GM12878 (cell line): ENCODE measurements around the gene PCSK2. TPM values are rescaled to one million over a fixed set of nuclear protein-coding genes. Genes with fewer than 3 reads are reported as not detected.

ENCODE experiments used
- ATAC-seq: fragments of 200-7000 bp; cut with Tn5 transposase; 3 replicates; pipeline ENCODE4 v1.9.1; 2020; ENCODE audit warnings: mild to moderate bottlenecking, moderate library complexity
- BruUV-seq: library from RNA; stranded (reverse); fragments of 400-500 nt; replicated peaks from 2 replicates; lab custom pipeline; 2021; lab: Mats Ljungman, UMichigan
- CTCF ChIA-PET: fragments of 300-600 bp; sonication (Branson Sonifier 250); formaldehyde crosslinking; extraction: SDS; loops from one replicate; lab custom pipeline; 2021; ENCODE audit warnings: inconsistent platforms; lab: Yijun Ruan, JAX
- POLR2A ChIA-PET: fragments of 350-600 bp; formaldehyde crosslinking; extraction: SDS; loops from one replicate; lab custom pipeline; 2021; ENCODE audit warnings: inconsistent platforms; lab: Charles Lee
- RAD21 ChIA-PET: fragments of 300-600 bp; sonication (Branson Sonifier 250); formaldehyde crosslinking; loops from one replicate; lab custom pipeline; 2023; ENCODE audit warnings: antibody characterized with exemption; ENCODE audit not compliant: unreplicated experiment; lab: Charles Lee
- SMC1A ChIA-PET: fragments of 300-600 bp; sonication (Branson Sonifier 250); formaldehyde crosslinking; loops from one replicate; lab custom pipeline; 2023; ENCODE audit not compliant: unreplicated experiment, uncharacterized antibody; lab: Charles Lee
- DNase-seq: peaks from one replicate; pipeline ENCODE4 v3.0.0-alpha.2; 2011; ENCODE audit warnings: low read depth, low spot score
- FAIRE-seq: peaks from 3 replicates; lab custom pipeline; 2011; peaks lifted over from hg19 to GRCh38; lab: Jason Lieb, UNC
- H2AFZ ChIP-seq: 2 replicates; pipeline ENCODE4 v1.6.0; 2011; ENCODE audit warnings: low read depth, low read length, control low read depth; ENCODE audit not compliant: control insufficient read depth
- H3K27ac ChIP-seq: 2 replicates; pipeline ENCODE4 v1.5.1; 2011; ENCODE audit warnings: control low read depth; ENCODE audit not compliant: control insufficient read depth, insufficient read depth
- H3K27me3 ChIP-seq, 2 experiments: replicated peaks in 1 of 2; 2 replicates each; pipeline versions ENCODE4 v1.6.0 to v1.6.1; 2011; ENCODE audit warnings: low read length in 1 of 2; ENCODE audit not compliant: control insufficient read depth in 2 of 2, insufficient read depth in 2 of 2
- H3K36me3 ChIP-seq, 2 experiments: 2 replicates each; pipeline ENCODE4 v1.5.1; 2011; ENCODE audit warnings: low read length in 1 of 2; ENCODE audit not compliant: control insufficient read depth in 2 of 2, insufficient read depth in 2 of 2
- H3K4me1 ChIP-seq: 2 replicates; pipeline ENCODE4 v1.6.1; 2011; ENCODE audit warnings: mild to moderate bottlenecking, low read length, moderate library complexity, mixed read lengths; ENCODE audit not compliant: control insufficient read depth, insufficient read depth
- H3K4me2 ChIP-seq: 2 replicates; pipeline ENCODE4 v1.6.0; 2011; ENCODE audit warnings: control low read depth; ENCODE audit not compliant: control insufficient read depth, insufficient read depth
- H3K4me3 ChIP-seq: fragments of 200-600 bp; sonication (generic); 2 replicates; pipeline ENCODE4 v1.5.1; 2016
- H3K79me2 ChIP-seq: 2 replicates; pipeline ENCODE4 v1.6.0; 2011; ENCODE audit warnings: low read length; ENCODE audit not compliant: control insufficient read depth, insufficient read depth
- H3K9ac ChIP-seq: 2 replicates; pipeline ENCODE4 v1.8.0; 2011; ENCODE audit warnings: low read length, control low read depth, mixed read lengths; ENCODE audit not compliant: control insufficient read depth, insufficient read depth
- H3K9me3 ChIP-seq: replicated peaks from 3 replicates; pipeline ENCODE4 v1.5.1; 2011; ENCODE audit warnings: mild to moderate bottlenecking, low read length; ENCODE audit not compliant: control insufficient read depth, insufficient read depth
- H4K20me1 ChIP-seq: 2 replicates; pipeline ENCODE4 v1.6.0; 2011; ENCODE audit not compliant: control insufficient read depth, insufficient read depth
- BCL3 ChIP-seq: IDR thresholded peaks from 2 replicates; pipeline ENCODE4 v1.6.1; 2011; ENCODE audit warnings: borderline replicate concordance, low read depth, mild to moderate bottlenecking, moderate library complexity, low read length; ENCODE audit not compliant: insufficient read depth, poor library complexity, severe bottlenecking
- IRF4 ChIP-seq: IDR thresholded peaks from 2 replicates; pipeline ENCODE4 v1.6.1; 2011; ENCODE audit warnings: low read depth, low read length
- NKRF ChIP-seq: fragments of 450-650 bp; conservative IDR thresholded peaks from 2 replicates; pipeline ENCODE4 v1.6.1; 2017; ENCODE audit warnings: mild to moderate bottlenecking, moderate library complexity
- NR2C2 ChIP-seq: IDR thresholded peaks from 2 replicates; pipeline ENCODE4 v1.6.1; 2011; ENCODE audit warnings: borderline replicate concordance, low read depth; ENCODE audit not compliant: control insufficient read depth, insufficient read length
- RB1 ChIP-seq: fragments of 450-650 bp; formaldehyde crosslinking; IDR thresholded peaks from 2 replicates; pipeline ENCODE4 v1.6.1; 2017; ENCODE audit warnings: mild to moderate bottlenecking, borderline replicate concordance
- WGBS: methylation state at CpG from one replicate; pipeline ENCODE4 v1.1.6; 2016; ENCODE audit warnings: low lambda C conversion rate; ENCODE audit not compliant: insufficient replicate concordance, insufficient coverage; ENCODE audit errors: missing lambda C conversion rate; 5-methylcytosine and 5-hydroxymethylcytosine counted together
- in situ Hi-C: fragments of 300-500 bp; cut with MboI; formaldehyde crosslinking; loops from 9 replicates; pipeline ENCODE4 v1.14.3; 2018; ENCODE audit warnings: mixed read lengths
- intact Hi-C: fragments of 100-400 bp; cut with micrococcal nuclease; formaldehyde crosslinking; loops from one replicate; pipeline ENCODE4 v1.14.2; 2022; ENCODE audit not compliant: unreplicated experiment
- polyA plus RNA-seq, 11 experiments: library from polyadenylated mRNA; depleted of rRNA in 4 of 11; unstranded in 6 of 11; stranded (reverse) in 5 of 11; fragments of >200 nt; fragmentation: Nextera tagmentation in 4 of 11; fragmentation: Illumina TruSeq in 1 of 11; extraction: Ambion mirVana in 4 of 11; extraction: Trizol in 1 of 11; gene quantifications; 1 replicate in 1 of 11; 2 replicates in 10 of 11; pipeline versions ENCODE4 v1.2.1 to v1.2.3, GENCODE V29; 2011 to 2016; ENCODE audit warnings: inconsistent platforms in 2 of 11, missing spikeins in 2 of 11, low read depth in 1 of 11
- total RNA-seq, 4 experiments: library from RNA; depleted of rRNA in 3 of 4; stranded (reverse); fragments of >200 nt in 3 of 4; fragmentation: Illumina TruSeq in 1 of 4; extraction: Trizol in 1 of 4; gene quantifications; 2 replicates each; pipeline versions ENCODE4 v1.2.1 to v1.2.3, GENCODE V29; 2013 to 2021

The PCSK2 gene
- total and polyA plus RNA-seq, 10 of the 15 experiments (the other 5 are each of a cell fraction or from before 2014, with no cell fraction given): not detected

DNA sequence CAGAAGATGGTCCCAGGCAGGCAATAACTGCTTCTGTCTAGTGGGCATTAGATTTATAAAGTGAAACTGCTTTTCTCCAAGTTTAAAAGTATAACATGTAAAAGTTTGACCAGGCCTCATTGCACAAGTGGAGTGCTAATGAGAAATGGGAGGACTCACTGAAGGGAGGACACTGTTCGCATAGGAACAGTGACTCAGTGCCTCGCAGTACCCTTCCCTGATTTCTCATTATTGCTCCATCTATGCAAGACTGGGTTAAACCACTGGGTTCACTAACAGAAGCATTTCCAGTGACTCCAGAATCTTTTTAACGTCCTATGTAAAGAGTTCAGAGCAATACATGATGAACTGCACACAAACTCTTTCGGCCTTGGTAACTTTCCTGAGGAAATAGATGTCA is 79.6 kb downstream of the PCSK2 start:
- intact Hi-C loops (no loop called here), in situ Hi-C loops (no loop called here)
- CTCF ChIA-PET: no interaction called here
- Histone ChIP-seq H3K36me3 (no peaks in the 10 kb centered on the region), H3K4me2 (no peak overlapping the region), H3K79me2 (no peaks in the 10 kb centered on the region), H3K9me3 (no peaks in the 10 kb centered on the region), H3K27ac (no peak overlapping the region), H3K27me3 (no peaks in the 10 kb centered on the region)
- TF ChIP-seq BCL3 (peak; percentile 75), NR2C2 (no peak)
- TF ChIP-seq, all 136 proteins: peak for 1
- H3K4me3 ChIP-seq: no peak overlapping the region
- ChIA-PET SMC1A (no interaction called here), RAD21 (no interaction called here), POLR2A (no interaction called here)
- H2AFZ ChIP-seq: no peak overlapping the region
- no peak for DNase-seq
- ATAC-seq: no peak
- no peak for FAIRE-seq
- no peak overlapping the region for H3K9ac ChIP-seq
- no peaks in the 10 kb centered on the region for H3K4me1 ChIP-seq
- WGBS: 21% methylated on average over 4 of the region's 4 CpGs
- H4K20me1 ChIP-seq: no peaks in the 10 kb centered on the region
- BruUV-seq: no TSS peak

DNA sequence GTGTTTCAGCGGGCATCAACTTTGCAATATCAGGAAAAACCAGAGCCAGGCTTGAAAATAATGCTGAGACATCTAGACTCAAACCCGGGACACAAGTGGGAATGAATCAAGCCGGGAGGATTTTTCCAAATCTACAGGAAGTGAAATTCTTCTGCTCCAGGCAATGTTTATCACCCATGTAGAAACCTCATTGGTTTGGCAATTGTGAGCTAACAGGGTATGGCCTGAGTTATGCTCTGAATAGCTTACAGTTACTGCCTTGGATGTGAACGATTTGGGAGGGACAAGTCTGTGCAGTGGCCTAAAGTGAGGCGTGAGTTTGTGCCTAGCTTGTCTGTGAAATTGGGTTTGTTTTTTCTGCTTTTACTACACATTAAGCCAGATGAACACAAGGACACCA is 87.4 kb downstream of the PCSK2 start:
- in situ Hi-C loops (loop anchor here (10.0 kb wide), 1 partner anchor 59 kb away; no protein-coding TSS in a partner anchor), intact Hi-C loops (no loop called here)
- TF ChIP-seq NKRF (no peak), IRF4 (no peak), RB1 (no peak)
- Histone ChIP-seq H3K4me1 (no peaks in the 10 kb centered on the region), H3K9ac (no peak overlapping the region), H3K9me3 (no peaks in the 10 kb centered on the region), H3K27me3 (peaks cover 0 to 3% of the 10 kb centered on the region in 2 experiments; a peak in 3 of 4 replicates), H3K27ac (no peak overlapping the region), H2AFZ (no peak overlapping the region), H3K36me3 (no peaks in the 10 kb centered on the region), H3K4me3 (no peak overlapping the region), H4K20me1 (no peaks in the 10 kb centered on the region), H3K4me2 (no peak overlapping the region), H3K79me2 (no peaks in the 10 kb centered on the region)
- 37% methylated on average over 5 of the region's 5 CpGs for WGBS
- no peak for FAIRE-seq
- no TSS peak for BruUV-seq
- SMC1A ChIA-PET: no interaction called here
- CTCF ChIA-PET: no interaction called here
- DNase-seq: no peak
- RAD21 ChIA-PET: no interaction called here
- ATAC-seq: no peak
- POLR2A ChIA-PET: no interaction called here
